KMS-11 (cell line): Measurements from ENCODE around the gene MYADML2.

Experiments
- H2AFZ ChIP-seq: fragments of 200-600 bp; sonication (generic); 2 replicates; pipeline ENCODE4 v1.6.1; 2016; ENCODE audit warnings: antibody characterized with exemption, mixed run types, low read depth
- H3K27ac ChIP-seq: fragments of 200-600 bp; sonication (generic); 2 replicates; pipeline ENCODE4 v1.6.1; 2016; ENCODE audit warnings: mild to moderate bottlenecking, mixed run types
- H3K27me3 ChIP-seq: fragments of 200-600 bp; sonication (generic); 2 replicates; pipeline ENCODE4 v1.6.1; 2017; ENCODE audit warnings: mild to moderate bottlenecking, low read depth, mixed run types, moderate library complexity; ENCODE audit not compliant: insufficient read depth
- H3K36me3 ChIP-seq: fragments of 200-600 bp; sonication (generic); 2 replicates; pipeline ENCODE4 v1.6.1; 2017; ENCODE audit warnings: mild to moderate bottlenecking, mixed run types; ENCODE audit not compliant: insufficient read depth
- H3K4me1 ChIP-seq: fragments of 200-600 bp; sonication (generic); 2 replicates; pipeline ENCODE4 v1.6.1; 2016; ENCODE audit warnings: mild to moderate bottlenecking, low read depth, mixed run types; ENCODE audit not compliant: poor library complexity, severe bottlenecking
- H3K4me2 ChIP-seq: fragments of 200-600 bp; sonication (generic); 2 replicates; pipeline ENCODE4 v1.7.0; 2016; ENCODE audit warnings: mild to moderate bottlenecking, mixed run types
- H3K4me3 ChIP-seq: fragments of 200-600 bp; sonication (generic); IDR thresholded peaks from 2 replicates; pipeline ENCODE4 v1.6.1; 2017; ENCODE audit warnings: low read depth, low read length, mixed read lengths; ENCODE audit not compliant: insufficient read depth
- H3K79me2 ChIP-seq: fragments of 200-600 bp; sonication (generic); 2 replicates; pipeline ENCODE4 v1.6.1; 2016; ENCODE audit warnings: low read depth, mixed run types; ENCODE audit not compliant: insufficient read depth
- H3K9ac ChIP-seq: fragments of 200-600 bp; sonication (generic); 2 replicates; pipeline ENCODE4 v1.6.1; 2016; ENCODE audit warnings: mild to moderate bottlenecking, mixed run types
- H4K20me1 ChIP-seq: fragments of 200-600 bp; sonication (generic); 2 replicates; pipeline ENCODE4 v1.6.1; 2016; ENCODE audit warnings: mild to moderate bottlenecking, mixed run types; ENCODE audit not compliant: insufficient read depth
- TF ChIP-seq, protein P1 (sequence below): fragments of 200-600 bp; sonication (generic); conservative IDR thresholded peaks from 2 replicates; pipeline ENCODE4 v1.6.1; 2017; ENCODE audit warnings: low read depth, mild to moderate bottlenecking, antibody characterized with exemption, low read length, moderate library complexity, mixed read lengths

The MYADML2 gene

DNA sequence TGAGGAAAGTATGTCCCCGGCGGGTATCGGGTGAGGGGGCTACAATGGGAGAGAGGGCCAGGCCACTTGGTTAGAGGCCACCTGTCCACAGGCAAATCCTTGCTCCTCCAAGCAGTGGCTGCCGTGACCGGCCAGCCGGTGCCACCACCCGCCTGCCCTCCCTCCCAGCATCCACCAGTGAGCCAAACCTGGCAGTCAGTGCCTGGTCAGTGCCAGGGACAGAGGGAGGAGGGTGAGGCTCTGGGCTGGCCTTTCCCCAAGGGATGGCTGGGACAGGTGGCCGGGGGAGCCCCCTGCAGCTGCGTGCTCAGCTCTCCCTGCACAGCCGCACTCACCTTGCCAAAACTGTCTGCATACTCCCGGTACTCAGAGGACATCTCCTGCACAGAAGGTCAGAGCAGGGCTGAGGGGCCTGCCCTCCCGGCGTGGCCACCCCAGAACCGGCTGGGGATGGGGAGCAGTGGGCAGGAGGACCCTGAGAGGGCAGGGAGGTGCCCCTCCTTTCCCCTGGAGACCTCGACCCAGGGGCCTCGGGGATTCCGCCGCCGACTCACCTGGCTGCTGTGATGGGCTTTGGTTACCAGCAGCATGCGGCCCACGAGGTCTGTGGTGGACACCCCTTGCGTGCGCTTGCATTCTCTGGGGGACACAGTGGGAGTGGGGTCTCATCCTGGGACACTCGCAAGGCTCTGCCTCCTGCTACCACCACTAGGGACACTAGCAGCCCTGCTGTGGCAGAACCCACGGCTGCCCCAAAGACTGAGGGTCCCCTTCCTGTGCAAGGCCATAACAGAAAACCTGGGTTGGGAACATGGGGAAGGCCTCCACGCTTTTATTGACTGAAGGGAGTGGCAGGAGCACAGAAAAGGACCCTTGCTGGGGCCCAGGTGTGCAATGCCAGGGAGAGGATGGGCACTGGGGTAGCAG is 39.6 kb downstream of the MYADML2 start:
- Histone ChIP-seq H3K27me3 (no peaks in the 10 kb centered on the region), H3K27ac (no peak overlapping the region), H2AFZ (no peak overlapping the region), H4K20me1 (no peaks in the 10 kb centered on the region), H3K4me2 (no peak overlapping the region), H3K4me1 (peaks cover 17% of the 10 kb centered on the region), H3K4me3 (no peak overlapping the region), H3K79me2 (no peaks in the 10 kb centered on the region), H3K9ac (no peak overlapping the region), H3K36me3 (no peaks in the 10 kb centered on the region)
- TF ChIP-seq, protein P1, sequence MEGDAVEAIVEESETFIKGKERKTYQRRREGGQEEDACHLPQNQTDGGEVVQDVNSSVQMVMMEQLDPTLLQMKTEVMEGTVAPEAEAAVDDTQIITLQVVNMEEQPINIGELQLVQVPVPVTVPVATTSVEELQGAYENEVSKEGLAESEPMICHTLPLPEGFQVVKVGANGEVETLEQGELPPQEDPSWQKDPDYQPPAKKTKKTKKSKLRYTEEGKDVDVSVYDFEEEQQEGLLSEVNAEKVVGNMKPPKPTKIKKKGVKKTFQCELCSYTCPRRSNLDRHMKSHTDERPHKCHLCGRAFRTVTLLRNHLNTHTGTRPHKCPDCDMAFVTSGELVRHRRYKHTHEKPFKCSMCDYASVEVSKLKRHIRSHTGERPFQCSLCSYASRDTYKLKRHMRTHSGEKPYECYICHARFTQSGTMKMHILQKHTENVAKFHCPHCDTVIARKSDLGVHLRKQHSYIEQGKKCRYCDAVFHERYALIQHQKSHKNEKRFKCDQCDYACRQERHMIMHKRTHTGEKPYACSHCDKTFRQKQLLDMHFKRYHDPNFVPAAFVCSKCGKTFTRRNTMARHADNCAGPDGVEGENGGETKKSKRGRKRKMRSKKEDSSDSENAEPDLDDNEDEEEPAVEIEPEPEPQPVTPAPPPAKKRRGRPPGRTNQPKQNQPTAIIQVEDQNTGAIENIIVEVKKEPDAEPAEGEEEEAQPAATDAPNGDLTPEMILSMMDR, result no peak

- Histone ChIP-seq H3K27ac (no peak overlapping the region), H3K4me3 (no peak overlapping the region), H4K20me1 (no peaks in the 10 kb centered on the region), H3K27me3 (no peaks in the 10 kb centered on the region), H2AFZ (no peak overlapping the region), H3K79me2 (no peaks in the 10 kb centered on the region), H3K9ac (no peak overlapping the region), H3K36me3 (no peaks in the 10 kb centered on the region), H3K4me2 (no peak overlapping the region), H3K4me1 (peaks cover 14% of the 10 kb centered on the region)
- TF ChIP-seq, protein P1, result 0 out of 2 replicates have a peak, but pooled peaks have one; percentile 18
These were observed 40.4 kb downstream of the MYADML2 start for GRCh38 chr17:81906476-81907218.

DNA sequence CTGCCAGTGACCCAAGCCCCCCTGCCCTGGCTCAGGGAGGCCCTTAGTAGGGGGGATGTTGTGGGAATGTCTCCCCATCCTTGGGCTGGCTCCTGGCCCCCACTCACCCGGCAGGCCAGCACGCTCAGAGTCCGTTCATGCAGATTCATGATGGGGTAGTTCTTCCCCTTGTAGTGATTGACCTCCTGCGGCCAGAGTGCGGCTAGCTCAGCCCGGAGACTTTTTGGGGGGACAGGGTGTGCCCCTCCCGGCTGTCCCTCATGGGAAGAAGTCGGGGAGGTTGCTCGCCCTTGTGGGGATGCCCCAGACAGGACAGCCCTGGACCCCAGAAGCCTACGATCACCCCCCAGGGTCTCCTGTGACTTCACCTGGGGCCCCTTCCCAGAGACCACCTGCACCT is 41.0 kb downstream of the MYADML2 start:
- no peak overlapping the region for H2AFZ ChIP-seq
- H4K20me1 ChIP-seq, result no peaks in the 10 kb centered on the region
- H3K9ac ChIP-seq, result no peak overlapping the region
- H3K27ac ChIP-seq, result no peak overlapping the region
- no peak overlapping the region for H3K4me3 ChIP-seq
- H3K4me1 ChIP-seq, result peaks cover 13% of the 10 kb centered on the region
- H3K4me2 ChIP-seq, result no peak overlapping the region
- H3K79me2 ChIP-seq, result no peaks in the 10 kb centered on the region
- TF ChIP-seq, protein P1, result no peak
- no peaks in the 10 kb centered on the region for H3K27me3 ChIP-seq
- H3K36me3 ChIP-seq, result no peaks in the 10 kb centered on the region

- H3K4me1 ChIP-seq, result peaks cover 11% of the 10 kb centered on the region
- H2AFZ ChIP-seq, result no peak overlapping the region
- H4K20me1 ChIP-seq, result no peaks in the 10 kb centered on the region
- H3K27ac ChIP-seq, result no peak overlapping the region
- no peaks in the 10 kb centered on the region for H3K79me2 ChIP-seq
- no peaks in the 10 kb centered on the region for H3K36me3 ChIP-seq
- H3K4me3 ChIP-seq, result no peak overlapping the region
- H3K4me2 ChIP-seq, result no peak overlapping the region
- no peaks in the 10 kb centered on the region for H3K27me3 ChIP-seq
- no peak overlapping the region for H3K9ac ChIP-seq
- TF ChIP-seq, protein P1, result no peak
These were observed 41.6 kb downstream of the MYADML2 start for GRCh38 chr17:81905424-81905875.
